GM21528 (cell line): ENCODE results near the gene TBL3.

Experiments used
- ATAC-seq: cut with Tn5 transposase; IDR thresholded peaks from one replicate; pipeline ENCODE4 v1.9.1; 2021; ENCODE audit warnings: mild to moderate bottlenecking, moderate library complexity; ENCODE audit not compliant: unreplicated experiment, low FRiP score

The TBL3 gene

GRCh38 chr16:1963806-1964505 is 7.9 kb upstream of the TBL3 start:
- ATAC-seq, result peak; percentile 8

GRCh38 chr16:1964506-1965395 is 7.1 kb upstream of the TBL3 start, which contains the start of gene RPS2:
Gene RPS2, minus strand, starts transcription at chr16:1964826. Its CDS starts 201 bp downstream, at chr16:1964625.
- peak; percentile 76 for ATAC-seq

GRCh38 chr16:1965396-1966001 is 6.4 kb upstream of the TBL3 start:
- ATAC-seq, result no peak

GRCh38 chr16:1966460-1966859 is 5.4 kb upstream of the TBL3 start, which contains the start of gene RNF151:
Gene RNF151, plus strand, starts transcription at chr16:1966856. Its CDS starts 26 bp downstream, at chr16:1966882.
- no peak for ATAC-seq

- no peak for ATAC-seq
Observed at GRCh38 chr16:1968146-1968953, 3.5 kb upstream of the TBL3 start.

GRCh38 chr16:1972490-1972877 is 631 bp downstream of the TBL3 start:
- peak; percentile 2 for ATAC-seq

- ATAC-seq, result no peak
Observed at GRCh38 chr16:1973461-1974156, 1.8 kb downstream of the TBL3 start.

GRCh38 chr16:1974157-1975070 is 2.6 kb downstream of the TBL3 start:
- no peak for ATAC-seq

GRCh38 chr16:1975432-1976215 is 3.8 kb downstream of the TBL3 start:
- ATAC-seq, result no peak

- no peak for ATAC-seq
Observed at GRCh38 chr16:1976216-1976520, 4.3 kb downstream of the TBL3 start.

GRCh38 chr16:1976951-1977874 is 5.4 kb downstream of the TBL3 start:
- ATAC-seq, result no peak

- ATAC-seq, result no peak
Observed at GRCh38 chr16:1977875-1978268, 6.0 kb downstream of the TBL3 start.

GRCh38 chr16:1978476-1979120 is 6.7 kb downstream of the TBL3 start:
- no peak for ATAC-seq

- ATAC-seq, result no peak
Observed at GRCh38 chr16:1979271-1980029, 7.6 kb downstream of the TBL3 start.

GRCh38 chr16:1980030-1980769 is 8.3 kb downstream of the TBL3 start:
- no peak for ATAC-seq
